PC-3 (cell line): ENCODE measurements around the gene NEDD4L. TPM values are rescaled to one million over a fixed set of nuclear protein-coding genes. Genes with fewer than 3 reads are reported as not detected.

Experiments used
- ATAC-seq: fragments of 200-7000 bp; cut with Tn5 transposase; 2 replicates; pipeline ENCODE4 v1.9.1; 2020; ENCODE audit warnings: mild to moderate bottlenecking, moderate library complexity
- BruUV-seq: library from RNA; stranded (reverse); fragments of 400-500 nt; replicated peaks from 2 replicates; lab custom pipeline; 2021; lab: Mats Ljungman, UMichigan
- CTCF ChIA-PET: fragments of 300-600 bp; sonication (Branson Sonifier 250); formaldehyde crosslinking; loops from one replicate; lab custom pipeline; 2022; ENCODE audit warnings: antibody characterized with exemption; lab: Charles Lee
- POLR2A ChIA-PET: fragments of 300-600 bp; sonication (Branson Sonifier 250); formaldehyde crosslinking; loops from one replicate; lab custom pipeline; 2022; ENCODE audit warnings: antibody characterized with exemption; ENCODE audit not compliant: unreplicated experiment; lab: Charles Lee
- DNase-seq: peaks from one replicate; pipeline ENCODE4 v3.0.0-alpha.2; 2015
- H2AFZ ChIP-seq: fragments of 300-600 bp; sonication (generic); 2 replicates; pipeline ENCODE4 v1.6.0; 2016; ENCODE audit warnings: antibody characterized with exemption, low read length
- H3F3A ChIP-seq: fragments of 300-600 bp; sonication (generic); one replicate; pipeline ENCODE4 v1.6.0; 2017; ENCODE audit warnings: antibody characterized with exemption, low read length, control low read depth, mild to moderate bottlenecking; ENCODE audit not compliant: unreplicated experiment
- H3K27ac ChIP-seq: fragments of 300-600 bp; sonication (generic); 2 replicates; pipeline ENCODE4 v1.5.1; 2016; ENCODE audit warnings: mild to moderate bottlenecking, low read length
- H3K27me3 ChIP-seq: fragments of 300-600 bp; sonication (generic); 2 replicates; pipeline ENCODE4 v1.6.1; 2016; ENCODE audit warnings: low read length, mixed read lengths
- H3K36me3 ChIP-seq: fragments of 300-600 bp; sonication (generic); 2 replicates; pipeline ENCODE4 v1.6.1; 2016; ENCODE audit warnings: low read depth, mixed run types, low read length, mixed read lengths
- H3K4me1 ChIP-seq: fragments of 300-600 bp; sonication (generic); 2 replicates; pipeline ENCODE4 v1.5.1; 2016; ENCODE audit warnings: low read length; ENCODE audit not compliant: insufficient read depth
- H3K4me2 ChIP-seq: fragments of 300-600 bp; sonication (generic); 2 replicates; pipeline ENCODE4 v1.6.0; 2016; ENCODE audit warnings: low read length
- H3K4me3 ChIP-seq: fragments of 300-600 bp; sonication (generic); 2 replicates; pipeline ENCODE4 v1.5.1; 2016; ENCODE audit warnings: mild to moderate bottlenecking, low read length, mixed read lengths
- H3K79me2 ChIP-seq: fragments of 300-600 bp; sonication (generic); 2 replicates; pipeline ENCODE4 v1.6.1; 2017; ENCODE audit warnings: low read length, mixed read lengths
- H3K9ac ChIP-seq: fragments of 300-600 bp; sonication (generic); 2 replicates; pipeline ENCODE4 v1.6.0; 2016; ENCODE audit warnings: mild to moderate bottlenecking, low read length
- H3K9me2 ChIP-seq: fragments of 300-600 bp; sonication (generic); replicated peaks from 2 replicates; pipeline ENCODE4 v1.6.1; 2016; ENCODE audit warnings: mixed run types, low read length, mixed read lengths
- H3K9me3 ChIP-seq: fragments of 300-600 bp; sonication (generic); 2 replicates; pipeline ENCODE4 v1.6.1; 2016; ENCODE audit warnings: low read length, mixed read lengths
- H4K20me1 ChIP-seq: fragments of 300-600 bp; sonication (generic); 2 replicates; pipeline ENCODE4 v1.6.1; 2016; ENCODE audit warnings: low read length, mixed read lengths
- EZH2 ChIP-seq: fragments of 300-600 bp; sonication (generic); IDR thresholded peaks from one replicate; pipeline ENCODE4 v1.6.1; 2017; ENCODE audit warnings: antibody characterized with exemption, mild to moderate bottlenecking, low read length; ENCODE audit not compliant: unreplicated experiment
- EZH2phosphoT487 ChIP-seq: fragments of 300-600 bp; sonication (generic); IDR thresholded peaks from 2 replicates; pipeline ENCODE4 v1.6.1; 2018; ENCODE audit warnings: mild to moderate bottlenecking, antibody characterized with exemption, low read length, borderline replicate concordance
- intact Hi-C: fragments of 100-400 bp; cut with micrococcal nuclease; formaldehyde crosslinking; loops from 2 replicates; pipeline ENCODE4 v1.9.0; 2023
- total RNA-seq: library from RNA; depleted of rRNA; stranded (reverse); fragments of >200 nt; gene quantifications from 2 replicates; pipeline ENCODE4 v1.2.3, GENCODE V29; 2014
- TF ChIP-seq, protein P1 (sequence below): fragments of 300-600 bp; sonication (generic); conservative IDR thresholded peaks from 2 replicates; pipeline ENCODE4 v1.5.1; 2017; ENCODE audit warnings: antibody characterized with exemption, low read depth, mild to moderate bottlenecking, low read length

NEDD4L gene
- total RNA-seq, 1 experiment from 2014 or later = 105 TPM

GRCh38 chr18:58354051-58354450, 310.0 kb downstream of the NEDD4L start:
- Histone ChIP-seq H3K9me3 (no peaks in the 10 kb centered on the region), H3K9ac (no peak overlapping the region), H3K9me2 (no peaks in the 10 kb centered on the region), H3K27ac (no peak overlapping the region), H2AFZ (no peak overlapping the region), H3K36me3 (peaks cover 49% of the 10 kb centered on the region), H3K27me3 (no peaks in the 10 kb centered on the region), H3K79me2 (no peaks in the 10 kb centered on the region), H4K20me1 (no peaks in the 10 kb centered on the region), H3K4me1 (no peaks in the 10 kb centered on the region), H3K4me2 (no peak overlapping the region), H3K4me3 (no peak overlapping the region), H3F3A (no peaks in the 10 kb centered on the region)
- no peak for TF ChIP-seq EZH2phosphoT487
- TF ChIP-seq, protein P1, sequence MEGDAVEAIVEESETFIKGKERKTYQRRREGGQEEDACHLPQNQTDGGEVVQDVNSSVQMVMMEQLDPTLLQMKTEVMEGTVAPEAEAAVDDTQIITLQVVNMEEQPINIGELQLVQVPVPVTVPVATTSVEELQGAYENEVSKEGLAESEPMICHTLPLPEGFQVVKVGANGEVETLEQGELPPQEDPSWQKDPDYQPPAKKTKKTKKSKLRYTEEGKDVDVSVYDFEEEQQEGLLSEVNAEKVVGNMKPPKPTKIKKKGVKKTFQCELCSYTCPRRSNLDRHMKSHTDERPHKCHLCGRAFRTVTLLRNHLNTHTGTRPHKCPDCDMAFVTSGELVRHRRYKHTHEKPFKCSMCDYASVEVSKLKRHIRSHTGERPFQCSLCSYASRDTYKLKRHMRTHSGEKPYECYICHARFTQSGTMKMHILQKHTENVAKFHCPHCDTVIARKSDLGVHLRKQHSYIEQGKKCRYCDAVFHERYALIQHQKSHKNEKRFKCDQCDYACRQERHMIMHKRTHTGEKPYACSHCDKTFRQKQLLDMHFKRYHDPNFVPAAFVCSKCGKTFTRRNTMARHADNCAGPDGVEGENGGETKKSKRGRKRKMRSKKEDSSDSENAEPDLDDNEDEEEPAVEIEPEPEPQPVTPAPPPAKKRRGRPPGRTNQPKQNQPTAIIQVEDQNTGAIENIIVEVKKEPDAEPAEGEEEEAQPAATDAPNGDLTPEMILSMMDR = no peak
- TF ChIP-seq EZH2 = no peak
- ChIA-PET CTCF (no interaction called here), POLR2A (no interaction called here)
- ATAC-seq (no peak), DNase-seq (no peak)
- intact Hi-C loops = no loop called here
- BruUV-seq = no TSS peak

GRCh38 chr18:58354791-58355190, 310.8 kb downstream of the NEDD4L start:
- ATAC-seq = no peak
- peaks cover 44% of the 10 kb centered on the region for H3K36me3 ChIP-seq

DNA sequence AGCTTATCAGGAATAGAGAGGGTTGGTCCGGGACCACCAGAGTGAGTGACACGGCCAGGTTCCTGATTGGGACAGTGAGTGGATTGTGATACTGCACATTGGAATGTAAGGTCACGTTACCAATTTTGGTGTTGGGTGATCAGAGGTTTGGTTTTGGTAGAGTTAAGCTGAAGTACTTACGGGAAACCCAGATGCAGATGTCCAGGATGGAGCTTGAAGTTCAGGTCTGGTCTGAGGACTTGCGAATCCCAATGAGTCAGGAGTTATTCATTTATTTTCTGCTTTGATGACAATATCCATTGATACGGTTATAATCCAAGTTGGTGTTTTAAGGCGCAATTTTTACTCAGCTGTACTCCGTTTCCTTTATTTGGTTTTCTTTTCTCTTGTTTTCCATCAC, 311.2 kb downstream of the NEDD4L start:
- DNase-seq = peak; percentile 3
- Histone ChIP-seq H3K36me3 (peaks cover 40% of the 10 kb centered on the region; the same call in 1 of the 2 replicates), H3K27me3 (no peaks in the 10 kb centered on the region), H3K4me3 (no peak overlapping the region), H3K27ac (no peak overlapping the region), H3K9ac (no peak overlapping the region), H4K20me1 (no peaks in the 10 kb centered on the region), H2AFZ (no peak overlapping the region), H3K9me2 (no peaks in the 10 kb centered on the region), H3K79me2 (no peaks in the 10 kb centered on the region), H3K4me2 (no peak overlapping the region), H3K9me3 (no peaks in the 10 kb centered on the region), H3K4me1 (no peaks in the 10 kb centered on the region), H3F3A (no peaks in the 10 kb centered on the region)
- no TSS peak for BruUV-seq
- intact Hi-C loops = no loop called here
- no peak for ATAC-seq
- POLR2A ChIA-PET = no interaction called here
- CTCF ChIA-PET = no interaction called here
- TF ChIP-seq EZH2phosphoT487 = no peak
- no peak for TF ChIP-seq EZH2
- TF ChIP-seq, protein P1 = no peak

More at GRCh38 chr18:58354791-58355190, 310.8 kb downstream of the NEDD4L start:
- no peaks in the 10 kb centered on the region for H3K27me3 ChIP-seq
- H3K4me1 ChIP-seq = no peaks in the 10 kb centered on the region
- no peak for DNase-seq
- no peak overlapping the region for H3K9ac ChIP-seq
- POLR2A ChIA-PET = no interaction called here
- intact Hi-C loops = no loop called here
- no peaks in the 10 kb centered on the region for H3K79me2 ChIP-seq
- H3K9me2 ChIP-seq = no peaks in the 10 kb centered on the region
- H4K20me1 ChIP-seq = no peaks in the 10 kb centered on the region
- no peak for TF ChIP-seq EZH2phosphoT487
- TF ChIP-seq EZH2 = no peak
- TF ChIP-seq, protein P1 = no peak
- no peak overlapping the region for H2AFZ ChIP-seq
- no peak overlapping the region for H3K4me2 ChIP-seq
- no peaks in the 10 kb centered on the region for H3K9me3 ChIP-seq
- no peak overlapping the region for H3K4me3 ChIP-seq
- no peaks in the 10 kb centered on the region for H3F3A ChIP-seq
- BruUV-seq = no TSS peak
- CTCF ChIA-PET = no interaction called here
- H3K27ac ChIP-seq = no peak overlapping the region
